Measurements from ENCODE around the gene MAST4. TPM values are rescaled to one million over a fixed set of nuclear protein-coding genes. Genes with fewer than 3 reads are reported as not detected.

Gene MAST4
- total and polyA plus RNA-seq, 2 of the 8 experiments (the other 6 are each of a cell fraction or from before 2014, with no cell fraction given), result 1.5 to 2.6 TPM

- 48% methylated on average over 4 of the region's 4 CpGs; no CpG with 5 or more reads in 1 of the 2 experiments for WGBS, 2 experiments (ENCODE audit: extremely low coverage in 1 of 2, insufficient coverage in 1 of 2, insufficient read length in 1 of 2, insufficient replicate concordance in 2 of 2, low coverage in 1 of 2, low lambda C conversion rate in 2 of 2, missing lambda C conversion rate in 1 of 2)
- H3K23ac ChIP-seq (ENCODE audit: insufficient read length), result no peak overlapping the region
- DNase-seq (ENCODE audit: low read depth in 1 of 2, low spot score in 2 of 2), result no peak
- CTCF ChIA-PET (ENCODE audit: partially characterized antibody), result interaction anchor here (1.1 to 1.4 kb wide), 2 partner anchors 29 to 307 kb away, joined by 3 to 5 read pairs; no protein-coding TSS in a partner anchor
- POLR2A ChIA-PET (ENCODE audit: partially characterized antibody), result interaction anchor here (1.5 kb wide), 1 partner anchor 9 kb away, joined by 5 read pairs; no protein-coding TSS in a partner anchor
- H3K18ac ChIP-seq (ENCODE audit: extremely low read depth, low read length), result no peak overlapping the region
- peak overlapping the region in 1 of 2 experiments; percentile 18; a peak in 1 of 4 replicates for H3K4me2 ChIP-seq (ENCODE audit: insufficient read depth in 1 of 2, low read depth in 2 of 2, low read length in 2 of 2)
- TF ChIP-seq RAD21 (IDR thresholded peaks at IDR 0.05 in 1 of 2, conservative IDR thresholded peaks at IDR 0.05 in 1 of 2; ENCODE audit: low read depth in 2 of 2, low read length in 2 of 2) (no peak), ATF2 (IDR thresholded peaks at IDR 0.05; ENCODE audit: low read length) (no peak), POLR2AphosphoS5 (IDR thresholded peaks at IDR 0.05; ENCODE audit: low read depth, low read length) (no peak), PHF8 (conservative IDR thresholded peaks at IDR 0.05; ENCODE audit: low read depth, low read length) (no peak), YY1 (IDR thresholded peaks at IDR 0.05; ENCODE audit: low read depth, low read length) (no peak), ZNF274 (IDR thresholded peaks at IDR 0.05; ENCODE audit: borderline replicate concordance, extremely low read depth, low read length) (no peak), NANOG (IDR thresholded peaks at IDR 0.05; ENCODE audit: insufficient read depth, low read depth, low read length, poor library complexity, severe bottlenecking) (no peak), SP1 (IDR thresholded peaks at IDR 0.05; ENCODE audit: low read depth, low read length) (no peak), GTF2F1 (IDR thresholded peaks at IDR 0.05; ENCODE audit: borderline replicate concordance, low read depth, low read length) (no peak)
- H4K5ac ChIP-seq (ENCODE audit: insufficient read length, low read depth, low read length), result no peak overlapping the region
- no peaks in the 10 kb centered on the region for H3K27me3 ChIP-seq (replicated peaks in 1 of 4; ENCODE audit: control insufficient read depth in 3 of 4, extremely low read depth in 1 of 4, insufficient read depth in 3 of 4, low read length in 3 of 4)
- H3K27ac ChIP-seq (ENCODE audit: low read depth, low read length), result no peak overlapping the region
- H2BK20ac ChIP-seq (ENCODE audit: low read length), result no peak overlapping the region
- H3K23me2 ChIP-seq (ENCODE audit: low read depth, low read length), result no peaks in the 10 kb centered on the region
- H3K14ac ChIP-seq (ENCODE audit: insufficient read length), result no peak overlapping the region
- no peak overlapping the region for H4K8ac ChIP-seq (ENCODE audit: extremely low read depth, insufficient read depth, low read length)
- no peak overlapping the region for H2BK120ac ChIP-seq (replicated peaks; ENCODE audit: low read depth, low read length)
- H2BK12ac ChIP-seq (ENCODE audit: low read depth, low read length), result no peak overlapping the region
- no peaks in the 10 kb centered on the region for H3K9me3 ChIP-seq (ENCODE audit: insufficient read depth in 2 of 2, low read depth in 1 of 2, low read length in 1 of 2)
- no peak overlapping the region for H2BK15ac ChIP-seq (ENCODE audit: low read length)
- H4K91ac ChIP-seq (replicated peaks; ENCODE audit: insufficient read length, low read length), result no peak overlapping the region
- no peaks in the 10 kb centered on the region for H4K20me1 ChIP-seq (replicated peaks in 1 of 2; ENCODE audit: control insufficient read depth in 1 of 2, insufficient read depth in 2 of 2, low read length in 2 of 2)
- H3K79me2 ChIP-seq (ENCODE audit: control insufficient read depth in 1 of 2, insufficient read depth in 2 of 2, low read length in 2 of 2), result no peaks in the 10 kb centered on the region
- no peak overlapping the region for H3K4ac ChIP-seq (replicated peaks; ENCODE audit: insufficient read length, low read depth, low read length)
- H3K79me1 ChIP-seq (ENCODE audit: low read depth, low read length), result no peaks in the 10 kb centered on the region
- no peak overlapping the region for H3K56ac ChIP-seq (replicated peaks; ENCODE audit: insufficient read length, low read depth, low read length)
- H3K36me3 ChIP-seq (ENCODE audit: control insufficient read depth in 2 of 4, insufficient read depth in 4 of 4, low read length in 3 of 4), result no peaks in the 10 kb centered on the region
- FAIRE-seq, result no peak
- H3K4me1 ChIP-seq (replicated peaks in 1 of 4; ENCODE audit: control insufficient read depth in 3 of 4, insufficient read depth in 4 of 4, low read length in 3 of 4), result peaks cover 0 to 15% (median 12%) of the 10 kb centered on the region in 4 experiments; a peak in 3 of 7 replicates
- H2AK5ac ChIP-seq (ENCODE audit: low read depth, low read length), result no peak overlapping the region
- H2AFZ ChIP-seq (ENCODE audit: low read length), result no peak overlapping the region
- no peak overlapping the region for H2BK5ac ChIP-seq (ENCODE audit: low read depth, low read length)
- H3K4me3 ChIP-seq (ENCODE audit: extremely low read depth in 1 of 4, insufficient read depth in 2 of 4, low read depth in 3 of 4, low read length in 4 of 4), result peak overlapping the region in 1 of 4 experiments; percentile 5; a peak in 1 of 8 replicates
- H3K9ac ChIP-seq (replicated peaks in 1 of 4; ENCODE audit: extremely low read depth in 1 of 4, low read depth in 3 of 4, low read length in 3 of 4), result no peak overlapping the region
Measured at GRCh38 chr5:66843065-66843464, 246.9 kb downstream of the MAST4 start.

All from H1 (cell line).